ENCODE data around the gene SON.
"Not testable (repeated sequence)": the region's sequence is repeated elsewhere in the genome, so short reads cannot be mapped to it uniquely, and the experiment has no call there.

The SON gene

DNA sequence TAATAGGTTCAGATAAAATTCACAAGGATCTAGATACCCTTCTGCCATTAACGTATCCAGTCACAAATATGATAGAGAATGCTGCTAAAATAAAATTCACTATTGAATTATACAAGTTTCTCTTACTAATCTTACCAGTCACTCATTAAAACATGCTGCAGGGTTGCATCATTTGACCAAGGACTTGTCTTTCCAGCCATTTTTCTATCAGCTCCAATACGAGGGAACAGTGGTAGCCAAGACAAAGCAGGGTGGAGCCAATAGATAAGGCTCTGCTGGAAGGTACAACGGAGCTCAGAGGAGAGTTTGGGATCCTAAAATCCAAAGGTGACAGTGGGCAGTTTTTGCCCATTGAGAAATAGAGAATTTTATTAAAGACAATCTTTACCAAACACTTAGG, 41.6 kb downstream of the SON start:
- no peak for DNase-seq

DNA sequence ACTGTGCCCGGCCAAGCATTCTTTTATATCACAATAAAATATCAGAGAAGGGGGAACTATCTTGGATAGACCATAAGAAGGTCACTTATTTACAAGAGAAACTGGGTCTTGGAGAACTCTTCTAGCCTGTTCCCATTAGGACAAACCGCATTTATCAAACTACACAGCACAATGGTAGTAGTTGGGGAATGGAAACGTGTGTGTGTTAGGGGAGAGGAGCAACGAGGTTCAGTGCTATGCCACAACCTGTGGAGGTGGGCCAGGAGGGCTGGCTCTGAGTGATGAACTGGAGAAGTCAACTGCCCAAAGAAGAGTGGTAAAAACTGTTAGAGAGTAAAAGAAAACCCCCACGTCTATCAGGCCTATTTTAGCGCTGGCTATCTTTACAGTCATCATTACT, 44.1 kb downstream of the SON start:
- no peak for DNase-seq

DNA sequence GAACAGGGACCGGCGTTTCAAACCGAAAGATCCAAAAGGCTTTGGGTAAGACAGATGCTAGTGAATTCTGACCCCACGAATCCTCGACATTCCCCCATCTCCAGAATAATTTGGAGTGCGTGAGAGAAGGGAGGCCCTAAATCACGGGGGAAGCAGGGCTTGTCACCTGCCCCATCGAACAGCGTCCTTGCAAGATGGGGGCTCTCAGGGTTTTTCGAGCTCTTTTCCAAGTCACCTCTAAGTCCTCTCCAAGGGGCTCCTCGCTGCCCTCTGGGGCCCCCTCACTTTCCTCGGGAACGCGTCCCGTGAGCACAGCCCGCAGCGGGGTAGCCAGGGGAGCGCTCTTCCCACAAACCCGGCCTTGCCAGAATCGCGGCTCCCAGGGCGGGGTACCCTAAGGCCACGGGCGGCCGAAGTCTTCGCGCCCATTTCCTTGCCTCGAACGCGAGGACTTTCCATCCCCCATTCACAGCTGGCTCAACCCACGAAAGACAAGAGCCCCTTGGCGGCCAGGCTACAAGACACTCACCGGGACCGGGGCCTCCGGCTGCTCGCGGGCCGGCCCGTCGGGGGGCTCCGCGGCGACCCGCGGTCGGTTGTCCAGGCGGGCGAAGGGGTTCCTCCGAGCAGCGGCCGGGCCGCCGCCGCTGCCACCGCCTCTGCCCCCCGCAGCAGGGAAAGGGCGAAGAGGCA, 45.1 kb downstream of the SON start:
- peak; percentile 59 for DNase-seq

- DNase-seq = peak; percentile 89
Observed at GRCh38 chr21:33588485-33589335, 45.9 kb downstream of the SON start, which contains the start of gene DONSON. Gene DONSON (minus strand): TSS chr21:33588684. CDS start chr21:33588641, 43 bp downstream.

- DNase-seq = no peak
Observed at GRCh38 chr21:33598051-33598450, 55.2 kb downstream of the SON start.

DNA sequence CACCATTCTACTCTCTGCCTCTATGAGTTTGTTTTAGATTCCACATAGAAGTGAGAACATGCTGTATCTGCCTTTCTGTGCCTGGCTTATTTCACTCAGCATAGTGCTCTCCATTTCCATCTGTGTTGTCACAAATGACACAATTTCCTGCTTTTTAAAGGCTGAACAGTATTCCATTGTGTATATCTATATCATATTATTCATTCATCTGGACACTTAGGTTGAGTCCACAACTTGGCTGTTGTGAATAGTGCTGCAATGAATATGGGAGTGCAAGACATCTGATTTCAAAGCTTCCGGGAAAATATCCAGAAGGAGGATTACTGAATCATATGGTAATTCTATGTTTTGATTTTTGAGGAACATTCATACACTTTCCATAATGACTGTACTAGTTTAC, 65.7 kb downstream of the SON start:
- no peak for DNase-seq

DNA sequence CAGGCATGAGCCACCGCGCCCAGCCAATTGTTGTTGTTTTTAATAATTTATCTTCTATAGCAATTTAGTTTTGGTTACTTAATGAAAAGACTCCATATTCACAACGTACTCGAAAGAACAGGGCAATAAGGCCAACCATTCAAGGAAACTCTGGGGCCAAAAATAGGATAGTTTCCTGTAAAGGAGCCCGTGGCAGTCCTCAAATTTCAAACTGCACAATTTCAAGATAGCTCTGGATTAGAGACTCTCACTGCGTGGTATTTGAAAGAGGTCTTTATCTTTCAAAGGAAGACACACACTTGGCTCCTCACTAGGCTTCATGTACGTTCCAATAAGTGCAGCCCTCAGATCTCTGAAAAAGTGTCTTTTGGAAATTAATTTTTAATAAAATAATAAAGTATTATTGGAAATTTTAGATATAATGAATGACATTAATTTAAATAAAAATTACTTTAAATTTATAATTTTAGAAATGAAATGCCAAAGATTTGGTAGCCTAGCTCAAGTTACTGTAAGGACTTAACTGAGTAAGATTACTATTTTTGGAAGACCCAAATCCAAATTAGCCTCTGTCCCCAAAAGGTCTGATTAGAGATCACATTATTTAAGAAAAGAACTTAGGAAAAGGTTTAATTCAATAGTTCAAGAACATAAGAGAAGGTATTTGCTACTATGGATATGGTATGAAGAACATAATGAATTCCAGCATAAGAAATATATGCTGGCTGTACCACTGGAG, 68.3 kb downstream of the SON start:
- DNase-seq = no peak

- DNase-seq = not testable (repeated sequence)
Observed at GRCh38 chr21:33617565-33617964, 74.7 kb downstream of the SON start.

GRCh38 chr21:33618407-33618806, 75.6 kb downstream of the SON start:
- DNase-seq = no peak

DNA sequence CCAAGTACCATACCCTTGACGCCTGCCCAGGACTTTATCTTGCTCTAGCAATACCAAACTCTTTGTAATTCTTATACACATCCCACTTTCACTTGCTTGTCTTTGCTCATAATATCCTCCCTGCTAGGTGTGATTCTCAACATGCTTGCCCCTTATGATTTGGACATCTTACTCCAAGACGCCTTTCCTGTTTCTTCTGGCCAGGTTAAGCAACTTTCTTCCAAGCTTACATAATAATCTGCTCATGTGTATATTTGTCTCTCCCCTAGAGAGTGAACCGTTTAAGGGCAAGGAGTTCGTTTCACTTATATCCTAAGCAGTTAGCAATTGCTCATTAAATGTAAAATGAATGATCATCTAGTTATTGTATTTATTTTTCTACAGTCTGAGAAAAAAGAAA, 76.9 kb downstream of the SON start:
- no peak for DNase-seq

DNA sequence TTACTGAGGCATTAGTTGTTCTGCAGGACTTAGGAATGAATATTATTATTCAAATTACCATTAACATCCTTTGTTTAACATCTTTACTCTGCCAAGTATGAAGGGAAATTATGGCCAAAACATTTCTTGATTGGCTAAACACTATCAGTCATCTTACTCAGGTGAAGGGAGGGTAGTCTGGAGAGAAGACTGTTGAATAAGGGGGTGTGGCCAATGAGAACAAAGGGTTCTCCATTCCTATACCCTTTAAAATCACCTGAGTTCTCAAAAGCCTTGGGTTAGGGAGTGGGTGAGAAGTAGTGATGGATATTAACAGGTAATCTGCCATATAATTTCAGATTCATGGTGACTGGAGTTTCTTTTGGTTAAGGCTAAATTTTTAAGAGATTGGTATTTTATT, 79.4 kb downstream of the SON start:
- DNase-seq = no peak

DNA sequence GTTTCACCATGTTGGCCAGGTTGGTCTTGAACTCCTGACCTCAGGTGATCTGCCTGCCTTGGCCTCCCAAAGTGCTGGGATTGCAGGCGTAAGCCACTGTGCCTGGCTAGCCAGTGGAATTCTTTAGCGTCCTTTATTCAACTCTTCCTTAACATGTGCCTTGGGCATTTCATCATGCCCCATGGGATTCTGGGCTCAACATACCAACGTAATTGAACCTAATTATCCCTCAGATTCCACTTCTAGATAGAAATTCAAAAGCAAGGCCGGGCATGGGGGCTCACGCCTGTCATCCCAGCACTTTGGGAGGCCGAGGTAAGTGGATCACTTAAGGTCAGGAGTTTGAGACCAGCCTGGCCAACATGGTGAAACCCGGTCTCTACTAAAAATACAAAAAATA, 83.3 kb downstream of the SON start:
- DNase-seq = not testable (repeated sequence)
